K562 (cell line): Measurements from ENCODE around the gene NFATC1. TPM values are rescaled to one million over a fixed set of nuclear protein-coding genes. Genes with fewer than 3 reads are reported as not detected.

ENCODE experiments used
- ATAC-seq: fragments of 200-7000 bp; cut with Tn5 transposase; 3 replicates; pipeline ENCODE4 v1.9.1; 2020; ENCODE audit warnings: moderate library complexity
- BruUV-seq: library from RNA; stranded (reverse); fragments of 400-500 nt; replicated peaks from 2 replicates; lab custom pipeline; 2021; lab: Mats Ljungman, UMichigan
- CTCF ChIA-PET: fragments of 300-600 bp; formaldehyde crosslinking; extraction: SDS; loops from one replicate; lab custom pipeline; 2021; ENCODE audit warnings: low intra/inter-chr PET ratio; lab: Yijun Ruan, JAX
- POLR2A ChIA-PET: fragments of 300-600, 350-650 bp; sonication (Branson Sonifier 250); formaldehyde crosslinking; extraction: SDS; loops from one replicate; lab custom pipeline; 2021; ENCODE audit warnings: antibody characterized with exemption, inconsistent platforms; lab: Yijun Ruan, JAX
- DNase-seq, 4 experiments: peaks; one replicate each; pipeline versions ENCODE4 v3.0.0 to v3.0.0-alpha.2; 2011 to 2018; ENCODE audit warnings: low spot score in 3 of 4, mixed read lengths in 3 of 4; ENCODE audit errors: extremely low read depth in 1 of 4
- FAIRE-seq: peaks from 2 replicates; lab custom pipeline; 2011; peaks lifted over from hg19 to GRCh38; lab: Jason Lieb, UNC
- H2AFZ ChIP-seq: 2 replicates; pipeline ENCODE4 v1.6.0; 2011; ENCODE audit warnings: low read depth, low read length, control low read depth, inconsistent platforms
- H3K27ac ChIP-seq: fragments of 200-600 bp; 3 replicates; pipeline ENCODE4 v1.8.0; 2011; ENCODE audit warnings: low read depth, mild to moderate bottlenecking, control low read depth, inconsistent platforms, low read length, moderate library complexity, mixed read lengths; ENCODE audit errors: extremely low read depth
- H3K27me3 ChIP-seq, 2 experiments: fragments of 300-600 bp in 1 of 2; 2 replicates in 1 of 2; 3 replicates in 1 of 2; pipeline versions ENCODE4 v1.6.0 to v1.8.0; 2011; ENCODE audit warnings: inconsistent platforms in 2 of 2, low read length in 2 of 2, mild to moderate bottlenecking in 1 of 2, mixed read lengths in 1 of 2, moderate library complexity in 1 of 2; ENCODE audit not compliant: control insufficient read depth in 2 of 2, insufficient read depth in 2 of 2
- H3K36me3 ChIP-seq: fragments of 300-600 bp; 3 replicates; pipeline ENCODE4 v1.8.0; 2011; ENCODE audit warnings: mild to moderate bottlenecking, low read length, inconsistent platforms; ENCODE audit not compliant: control insufficient read depth, insufficient read depth
- H3K4me1 ChIP-seq, 2 experiments: fragments of 200-600 bp in 1 of 2; replicated peaks in 1 of 2; 2 replicates in 1 of 2; 3 replicates in 1 of 2; pipeline versions ENCODE4 v1.5.1 to v1.8.0; 2011; ENCODE audit warnings: inconsistent platforms in 2 of 2, low read length in 2 of 2, mild to moderate bottlenecking in 1 of 2, mixed read lengths in 1 of 2, moderate library complexity in 1 of 2; ENCODE audit not compliant: control insufficient read depth in 2 of 2, insufficient read depth in 2 of 2
- H3K4me2 ChIP-seq: 2 replicates; pipeline ENCODE4 v1.6.1; 2011; ENCODE audit warnings: low read length, control low read depth, inconsistent platforms, mixed read lengths; ENCODE audit not compliant: insufficient read depth
- H3K4me3 ChIP-seq: fragments of 200-600 bp; sonication (generic), shearing (Covaris generic); 2 replicates; pipeline ENCODE4 v1.5.1; 2016; ENCODE audit warnings: control low read depth, inconsistent platforms
- H3K79me2 ChIP-seq: fragments of 200-600 bp; 3 replicates; pipeline ENCODE4 v1.8.0; 2011; ENCODE audit warnings: low read length, inconsistent platforms; ENCODE audit not compliant: control insufficient read depth, insufficient read depth
- H3K9ac ChIP-seq, 2 experiments: 2 replicates each; pipeline versions ENCODE4 v1.6.0 to v1.6.1; 2011; ENCODE audit warnings: low read depth in 2 of 2, low read length in 2 of 2, control low read depth in 1 of 2, inconsistent platforms in 1 of 2, mild to moderate bottlenecking in 1 of 2, mixed read lengths in 1 of 2; ENCODE audit not compliant: insufficient read depth in 1 of 2
- H3K9me1 ChIP-seq: one replicate; pipeline ENCODE4 v1.6.0; 2011; ENCODE audit warnings: inconsistent platforms, mild to moderate bottlenecking, low read length, moderate library complexity; ENCODE audit not compliant: control insufficient read depth, insufficient read depth
- H3K9me3 ChIP-seq: replicated peaks from 2 replicates; pipeline ENCODE4 v1.5.1; 2011; ENCODE audit warnings: low read depth, low read length, inconsistent platforms; ENCODE audit not compliant: control insufficient read depth, insufficient read depth
- H4K20me1 ChIP-seq: replicated peaks from 2 replicates; pipeline ENCODE4 v1.6.1; 2011; ENCODE audit warnings: low read length, inconsistent platforms, mixed read lengths; ENCODE audit not compliant: control insufficient read depth, insufficient read depth
- BRD9 ChIP-seq: fragments of 450-650 bp; IDR thresholded peaks from 2 replicates; pipeline ENCODE4 v1.6.1; 2018; ENCODE audit warnings: low read depth; ENCODE audit not compliant: partially characterized antibody
- CBFB ChIP-seq: sonication (generic); formaldehyde crosslinking; IDR thresholded peaks from 2 replicates; pipeline ENCODE4 v1.4.0; 2020; ENCODE audit warnings: mild to moderate bottlenecking, missing genetic modification reagents
- CBX2 ChIP-seq: fragments of 200-600 bp; sonication (generic); IDR thresholded peaks from one replicate; pipeline ENCODE4 v1.6.1; 2012; ENCODE audit warnings: mild to moderate bottlenecking, low read length, inconsistent platforms; ENCODE audit not compliant: insufficient read depth, poor library complexity, severe bottlenecking
- CSDE1 ChIP-seq, 2 experiments: fragments of 450-650 bp; IDR thresholded peaks; 2 replicates each; pipeline ENCODE4 v1.6.1; 2016; ENCODE audit warnings: mild to moderate bottlenecking in 1 of 2
- E2F1 ChIP-seq: sonication (generic); formaldehyde crosslinking; IDR thresholded peaks from 2 replicates; pipeline ENCODE4 v1.8.1; 2023; ENCODE audit warnings: mild to moderate bottlenecking, missing genetic modification reagents, moderate library complexity
- FOXM1 ChIP-seq, 2 experiments: fragments of 450-650 bp in 1 of 2; sonication (generic) in 1 of 2; formaldehyde crosslinking in 1 of 2; IDR thresholded peaks; 2 replicates each; pipeline versions ENCODE4 v1.6.1 to v1.9.0; 2017 to 2022; ENCODE audit warnings: low read depth in 2 of 2, mild to moderate bottlenecking in 2 of 2, missing genetic modification reagents in 1 of 2, moderate library complexity in 1 of 2
- HMGN3 ChIP-seq: IDR thresholded peaks from 2 replicates; pipeline ENCODE4 v1.6.1; 2011; ENCODE audit warnings: borderline replicate concordance, low read depth, mild to moderate bottlenecking, mixed read lengths, low read length; ENCODE audit not compliant: insufficient read length; ENCODE audit errors: extremely low read depth
- MITF ChIP-seq: IDR thresholded peaks from 2 replicates; pipeline ENCODE4 v1.6.1; 2014; ENCODE audit warnings: antibody characterized with exemption
- NBN ChIP-seq: fragments of 450-650 bp; IDR thresholded peaks from 2 replicates; pipeline ENCODE4 v1.6.1; 2016; ENCODE audit warnings: low read depth, mild to moderate bottlenecking
- NFE2L1 ChIP-seq: fragments of 450-650 bp; IDR thresholded peaks from 2 replicates; pipeline ENCODE4 v1.6.1; 2016; ENCODE audit warnings: missing genetic modification characterization, low read depth, mild to moderate bottlenecking, missing compliant biosample characterization, moderate library complexity, borderline replicate concordance
- PTRF ChIP-seq: fragments of 450-650 bp; IDR thresholded peaks from 2 replicates; pipeline ENCODE4 v1.6.1; 2016; ENCODE audit warnings: mild to moderate bottlenecking, missing genetic modification characterization, missing compliant biosample characterization
- SMARCB1 ChIP-seq: IDR thresholded peaks from 2 replicates; pipeline ENCODE4 v1.6.1; 2011; ENCODE audit warnings: improper control_type of control experiment, low read depth; ENCODE audit not compliant: insufficient read length
- ZNF280B ChIP-seq: fragments of 250-450 bp; sonication (Bioruptor Pico); IDR thresholded peaks from 2 replicates; pipeline ENCODE4 v1.5.1; 2021; ENCODE audit warnings: mild to moderate bottlenecking
- ZNF830 ChIP-seq: fragments of 250-450 bp; sonication (Bioruptor Pico); IDR thresholded peaks from 2 replicates; pipeline ENCODE4 v1.5.0; 2021; ENCODE audit warnings: mild to moderate bottlenecking
- WGBS: fragments of 100-300 bp; shearing (Covaris generic); methylation state at CpG from one replicate; pipeline ENCODE4 v1.1.6; 2016; ENCODE audit warnings: low coverage, mixed read lengths; ENCODE audit not compliant: insufficient coverage; ENCODE audit errors: missing lambda C conversion rate; 5-methylcytosine and 5-hydroxymethylcytosine counted together
- in situ Hi-C: fragments of 300-500 bp; cut with MboI; formaldehyde crosslinking; loops from 4 replicates; pipeline ENCODE4 v1.15.0; 2018; ENCODE audit warnings: inconsistent platforms, mixed read lengths
- intact Hi-C: fragments of 100-400 bp; cut with micrococcal nuclease; formaldehyde crosslinking; loops from 2 replicates; pipeline ENCODE4 v1.14.2; 2022
- polyA plus RNA-seq, 8 experiments: library from polyadenylated mRNA; depleted of rRNA in 4 of 8; stranded (reverse) in 5 of 8; unstranded in 3 of 8; fragments of >200 nt; fragmentation: Nextera tagmentation in 2 of 8; fragmentation: Illumina TruSeq in 1 of 8; extraction: Ambion mirVana in 2 of 8; extraction: Trizol in 1 of 8; gene quantifications; 2 replicates each; pipeline versions ENCODE4 v1.2.1 to v1.2.3, GENCODE V29; 2011 to 2014; ENCODE audit warnings: inconsistent platforms in 1 of 8, missing spikeins in 1 of 8
- total RNA-seq, 7 experiments: library from RNA; depleted of rRNA in 6 of 7; stranded (reverse); fragments of >200 nt in 6 of 7; fragmentation: Illumina TruSeq in 2 of 7; extraction: Trizol in 2 of 7; gene quantifications; 2 replicates each; pipeline versions ENCODE4 v1.2.1 to v1.2.3, GENCODE V29; 2011 to 2021; ENCODE audit warnings: low replicate concordance in 1 of 7

NFATC1 gene
- total and polyA plus RNA-seq, 9 of the 15 experiments (the other 6 are each of a cell fraction or from before 2014, with no cell fraction given): 1.1 to 16.4 (median 2.5) TPM

GRCh38 chr18:79558933-79559416 is 163.2 kb downstream of the NFATC1 start (continued):
- no peak for TF ChIP-seq NFE2L1 (tag)

DNA sequence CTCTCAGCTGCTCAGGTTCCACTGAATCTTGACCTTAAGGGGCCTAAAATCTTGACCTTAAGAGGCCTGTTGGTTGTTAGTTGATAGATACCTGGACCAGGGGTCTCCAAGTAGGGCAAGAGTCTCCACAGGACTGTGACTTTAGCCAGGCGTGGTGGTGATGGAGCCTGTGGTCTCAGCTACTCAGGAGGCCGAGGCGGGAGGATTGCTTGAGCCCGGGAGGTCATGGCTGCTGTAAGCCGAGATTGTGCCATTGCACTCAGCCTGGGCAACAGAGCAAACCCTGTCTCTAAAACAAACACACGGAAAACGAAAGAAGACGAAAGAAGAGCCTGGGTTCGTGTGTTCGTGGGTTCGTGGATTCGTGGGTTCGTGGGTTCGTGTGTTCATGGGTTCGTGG is 163.7 kb downstream of the NFATC1 start:
- no peak overlapping the region for H3K9ac ChIP-seq
- no peaks in the 10 kb centered on the region for H3K36me3 ChIP-seq
- H3K27me3 ChIP-seq: peaks cover 16 to 57% of the 10 kb centered on the region in 2 experiments; a peak in 4 of 5 replicates
- no peaks in the 10 kb centered on the region for H3K9me3 ChIP-seq
- ATAC-seq (no peak), FAIRE-seq (no peak), DNase-seq (no peak)
- peaks cover 0 to 4% of the 10 kb centered on the region in 2 experiments; a peak in 2 of 5 replicates for H3K4me1 ChIP-seq
- intact Hi-C loops (no loop called here), in situ Hi-C loops (no loop called here)
- no peaks in the 10 kb centered on the region for H4K20me1 ChIP-seq
- no peaks in the 10 kb centered on the region for H3K79me2 ChIP-seq
- H2AFZ ChIP-seq: no peak overlapping the region
- no peak overlapping the region for H3K4me2 ChIP-seq
- 10% methylated on average over 12 of the region's 15 CpGs for WGBS
- H3K4me3 ChIP-seq: no peak overlapping the region
- H3K27ac ChIP-seq: no peak overlapping the region
- BruUV-seq: no TSS peak
- ChIA-PET POLR2A (no interaction called here), CTCF (no interaction called here)
- TF ChIP-seq BRD9 (no peak), ZNF280B (no peak), CBX2 (no peak), SMARCB1 (no peak), NBN (no peak), ZNF830 (no peak), MITF (no peak), E2F1 (CRISPR knock-in tag) (no peak), CSDE1 (IDR thresholded peaks at IDR 0.05) (no peak), PTRF (tag) (no peak), FOXM1 (IDR thresholded peaks at IDR 0.05; ENCODE audit: low read depth) (no peak), FOXM1 (CRISPR knock-in tag; IDR thresholded peaks at IDR 0.05; ENCODE audit: low read depth) (no peak), HMGN3 (no peak), CBFB (no peak)
- no peaks in the 10 kb centered on the region for H3K9me1 ChIP-seq
